GM23338 (cell line): ENCODE data around the gene MAZ.

ENCODE experiments used
- EZH2 ChIP-seq: fragments of 200-600 bp; sonication (generic); IDR thresholded peaks from one replicate; pipeline ENCODE4 v1.8.0; 2017; ENCODE audit warnings: antibody characterized with exemption, mild to moderate bottlenecking, low read depth; ENCODE audit not compliant: unreplicated experiment
- POLR2AphosphoS5 ChIP-seq: IDR thresholded peaks from 2 replicates; pipeline ENCODE4 v1.6.1; 2016; ENCODE audit warnings: antibody characterized with exemption, low read depth
- STAT1 ChIP-seq: IDR thresholded peaks from one replicate; pipeline ENCODE4 v1.6.1; 2016; ENCODE audit warnings: antibody characterized with exemption; ENCODE audit not compliant: unreplicated experiment
- TF ChIP-seq, protein P1 (sequence below), 2 experiments: fragments of 200-600 bp in 1 of 2; sonication (generic) in 1 of 2; conservative IDR thresholded peaks; 2 replicates each; pipeline versions ENCODE4 v1.5.1 to v1.6.1; 2016 to 2017; ENCODE audit warnings: antibody characterized with exemption in 2 of 2, low read depth in 2 of 2, mild to moderate bottlenecking in 2 of 2, moderate library complexity in 1 of 2
- TF ChIP-seq, protein P2 (sequence below): IDR thresholded peaks from one replicate; pipeline ENCODE4 v1.6.1; 2018; ENCODE audit warnings: antibody characterized with exemption; ENCODE audit not compliant: unreplicated experiment

DNA sequence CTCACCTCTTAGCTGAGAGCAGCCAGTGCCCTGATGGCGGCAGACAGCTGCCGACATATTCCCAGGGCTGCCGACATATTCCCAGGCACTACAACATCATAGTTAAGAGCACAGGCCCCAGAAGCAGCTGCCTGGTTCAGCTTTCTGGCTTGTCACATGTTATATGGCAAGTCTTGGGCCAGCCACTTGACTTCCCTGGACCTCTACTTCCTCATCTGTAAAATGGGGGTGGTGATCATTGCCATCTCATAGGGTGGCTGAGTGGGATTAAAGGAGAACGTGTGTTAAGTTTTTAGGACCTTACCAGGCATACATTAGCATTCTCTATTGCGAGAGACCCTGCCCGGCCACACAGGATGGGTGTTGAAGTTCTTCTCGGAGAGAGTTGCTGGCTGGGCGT, 37.6 kb downstream of the MAZ start:
- TF ChIP-seq, protein P1, sequence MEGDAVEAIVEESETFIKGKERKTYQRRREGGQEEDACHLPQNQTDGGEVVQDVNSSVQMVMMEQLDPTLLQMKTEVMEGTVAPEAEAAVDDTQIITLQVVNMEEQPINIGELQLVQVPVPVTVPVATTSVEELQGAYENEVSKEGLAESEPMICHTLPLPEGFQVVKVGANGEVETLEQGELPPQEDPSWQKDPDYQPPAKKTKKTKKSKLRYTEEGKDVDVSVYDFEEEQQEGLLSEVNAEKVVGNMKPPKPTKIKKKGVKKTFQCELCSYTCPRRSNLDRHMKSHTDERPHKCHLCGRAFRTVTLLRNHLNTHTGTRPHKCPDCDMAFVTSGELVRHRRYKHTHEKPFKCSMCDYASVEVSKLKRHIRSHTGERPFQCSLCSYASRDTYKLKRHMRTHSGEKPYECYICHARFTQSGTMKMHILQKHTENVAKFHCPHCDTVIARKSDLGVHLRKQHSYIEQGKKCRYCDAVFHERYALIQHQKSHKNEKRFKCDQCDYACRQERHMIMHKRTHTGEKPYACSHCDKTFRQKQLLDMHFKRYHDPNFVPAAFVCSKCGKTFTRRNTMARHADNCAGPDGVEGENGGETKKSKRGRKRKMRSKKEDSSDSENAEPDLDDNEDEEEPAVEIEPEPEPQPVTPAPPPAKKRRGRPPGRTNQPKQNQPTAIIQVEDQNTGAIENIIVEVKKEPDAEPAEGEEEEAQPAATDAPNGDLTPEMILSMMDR (conservative IDR thresholded peaks at IDR 0.05; ENCODE audit: low read depth in 2 of 2): no peak
- no peak for TF ChIP-seq STAT1
- TF ChIP-seq POLR2AphosphoS5: no peak
- TF ChIP-seq, protein P2, sequence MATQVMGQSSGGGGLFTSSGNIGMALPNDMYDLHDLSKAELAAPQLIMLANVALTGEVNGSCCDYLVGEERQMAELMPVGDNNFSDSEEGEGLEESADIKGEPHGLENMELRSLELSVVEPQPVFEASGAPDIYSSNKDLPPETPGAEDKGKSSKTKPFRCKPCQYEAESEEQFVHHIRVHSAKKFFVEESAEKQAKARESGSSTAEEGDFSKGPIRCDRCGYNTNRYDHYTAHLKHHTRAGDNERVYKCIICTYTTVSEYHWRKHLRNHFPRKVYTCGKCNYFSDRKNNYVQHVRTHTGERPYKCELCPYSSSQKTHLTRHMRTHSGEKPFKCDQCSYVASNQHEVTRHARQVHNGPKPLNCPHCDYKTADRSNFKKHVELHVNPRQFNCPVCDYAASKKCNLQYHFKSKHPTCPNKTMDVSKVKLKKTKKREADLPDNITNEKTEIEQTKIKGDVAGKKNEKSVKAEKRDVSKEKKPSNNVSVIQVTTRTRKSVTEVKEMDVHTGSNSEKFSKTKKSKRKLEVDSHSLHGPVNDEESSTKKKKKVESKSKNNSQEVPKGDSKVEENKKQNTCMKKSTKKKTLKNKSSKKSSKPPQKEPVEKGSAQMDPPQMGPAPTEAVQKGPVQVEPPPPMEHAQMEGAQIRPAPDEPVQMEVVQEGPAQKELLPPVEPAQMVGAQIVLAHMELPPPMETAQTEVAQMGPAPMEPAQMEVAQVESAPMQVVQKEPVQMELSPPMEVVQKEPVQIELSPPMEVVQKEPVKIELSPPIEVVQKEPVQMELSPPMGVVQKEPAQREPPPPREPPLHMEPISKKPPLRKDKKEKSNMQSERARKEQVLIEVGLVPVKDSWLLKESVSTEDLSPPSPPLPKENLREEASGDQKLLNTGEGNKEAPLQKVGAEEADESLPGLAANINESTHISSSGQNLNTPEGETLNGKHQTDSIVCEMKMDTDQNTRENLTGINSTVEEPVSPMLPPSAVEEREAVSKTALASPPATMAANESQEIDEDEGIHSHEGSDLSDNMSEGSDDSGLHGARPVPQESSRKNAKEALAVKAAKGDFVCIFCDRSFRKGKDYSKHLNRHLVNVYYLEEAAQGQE: no peak
- no peak for TF ChIP-seq EZH2
